Fibroblast of lung (primary cell): Measurements from ENCODE around the gene PPP1R7. TPM values are rescaled to one million over a fixed set of nuclear protein-coding genes. Genes with fewer than 3 reads are reported as not detected.

Experiments used
- DNase-seq, 2 donors: peaks; one replicate each; pipeline versions ENCODE4 v3.0.0 to v3.0.0-alpha.2; 2010; ENCODE audit warnings: low read depth in 2 of 2
- H2AFZ ChIP-seq: 2 replicates; pipeline ENCODE4 v1.5.1; 2012; ENCODE audit warnings: low read length, control low read depth, inconsistent platforms
- H3K27ac ChIP-seq: 2 replicates; pipeline ENCODE4 v1.5.1; 2011; ENCODE audit warnings: low read length, control low read depth; ENCODE audit not compliant: insufficient read depth
- H3K27me3 ChIP-seq: 2 replicates; pipeline ENCODE4 v1.5.1; 2011; ENCODE audit warnings: mild to moderate bottlenecking, low read length; ENCODE audit not compliant: control insufficient read depth, insufficient read depth
- H3K36me3 ChIP-seq: 2 replicates; pipeline ENCODE4 v1.5.1; 2011; ENCODE audit warnings: low read length; ENCODE audit not compliant: control insufficient read depth, insufficient read depth
- H3K4me1 ChIP-seq: 2 replicates; pipeline ENCODE4 v1.5.1; 2011; ENCODE audit warnings: low read length; ENCODE audit not compliant: control insufficient read depth, insufficient read depth; ENCODE audit errors: extremely low read depth
- H3K4me2 ChIP-seq: 2 replicates; pipeline ENCODE4 v1.5.1; 2011; ENCODE audit warnings: low read length, control low read depth; ENCODE audit not compliant: insufficient read depth; ENCODE audit errors: extremely low read depth
- H3K4me3 ChIP-seq, 4 experiments: fragments of 200-600 bp in 1 of 4; sonication (generic) in 1 of 4; replicated peaks in 1 of 4; 2 replicates each; pipeline ENCODE4 v1.5.1; 2011 to 2016; ENCODE audit warnings: low read length in 4 of 4, low read depth in 3 of 4, mild to moderate bottlenecking in 3 of 4, control low read depth in 2 of 4, inconsistent platforms in 1 of 4, mixed read lengths in 1 of 4; ENCODE audit not compliant: insufficient read depth in 1 of 4; ENCODE audit errors: control extremely low read depth in 1 of 4
- H3K79me2 ChIP-seq: 2 replicates; pipeline ENCODE4 v1.5.1; 2012; ENCODE audit warnings: mild to moderate bottlenecking, low read length, inconsistent platforms; ENCODE audit not compliant: control insufficient read depth, insufficient read depth
- H3K9ac ChIP-seq: 2 replicates; pipeline ENCODE4 v1.5.1; 2011; ENCODE audit warnings: mild to moderate bottlenecking, low read length, control low read depth; ENCODE audit not compliant: insufficient read depth
- H3K9me3 ChIP-seq: 2 replicates; pipeline ENCODE4 v1.5.1; 2012; ENCODE audit warnings: low read depth, low read length; ENCODE audit not compliant: control insufficient read depth, insufficient read depth
- H4K20me1 ChIP-seq: 2 replicates; pipeline ENCODE4 v1.5.1; 2011; ENCODE audit warnings: low read length; ENCODE audit not compliant: control insufficient read depth, insufficient read depth; ENCODE audit errors: extremely low read depth
- EZH2 ChIP-seq: IDR thresholded peaks from 2 replicates; pipeline ENCODE4 v1.5.1; 2012; ENCODE audit warnings: low read length, control low read depth, mild to moderate bottlenecking; ENCODE audit errors: missing control alignments
- polyA plus RNA-seq, 2 donors: library from polyadenylated mRNA; depleted of rRNA in 1 of 2; stranded (reverse) in 1 of 2; unstranded in 1 of 2; fragments of >200 nt; gene quantifications; 2 replicates each; pipeline ENCODE4 v1.2.1, GENCODE V29; 2011 to 2012; ENCODE audit warnings: missing spikeins in 1 of 2
- total RNA-seq: library from RNA; depleted of rRNA; stranded (reverse); fragments of >200 nt; gene quantifications from 2 replicates; pipeline ENCODE4 v1.2.1, GENCODE V29; 2014
- TF ChIP-seq, protein P1 (sequence below), 2 donors: IDR thresholded peaks in 1 of 2; conservative IDR thresholded peaks in 1 of 2; 1 replicate in 1 of 2; 2 replicates in 1 of 2; pipeline ENCODE4 v1.5.1; 2011 to 2012; ENCODE audit warnings: low read length in 2 of 2, control low read depth in 1 of 2, inconsistent platforms in 1 of 2, low read depth in 1 of 2, mild to moderate bottlenecking in 1 of 2

The PPP1R7 gene
- total and polyA plus RNA-seq, 2 donors (not counting 1 experiment from before 2014, with no cell fraction given) = 70.7 to 141 TPM

DNA sequence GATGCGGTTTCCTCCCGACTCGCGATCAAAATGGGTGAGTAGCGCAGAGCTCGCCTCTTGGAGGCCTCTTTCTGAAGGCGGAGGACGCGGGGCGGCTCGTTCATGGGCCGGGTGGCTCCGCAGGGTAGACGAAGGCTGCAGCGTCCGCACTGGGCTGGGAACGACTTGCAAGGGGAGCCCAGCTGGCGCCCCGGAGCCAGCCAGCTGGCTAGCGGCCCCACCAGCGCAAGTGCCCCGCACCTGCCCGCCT is 667 bp upstream of the PPP1R7 start:
- H3K9ac ChIP-seq = peak overlapping the region; percentile 11
- TF ChIP-seq EZH2 = no peak
- TF ChIP-seq, protein P1, sequence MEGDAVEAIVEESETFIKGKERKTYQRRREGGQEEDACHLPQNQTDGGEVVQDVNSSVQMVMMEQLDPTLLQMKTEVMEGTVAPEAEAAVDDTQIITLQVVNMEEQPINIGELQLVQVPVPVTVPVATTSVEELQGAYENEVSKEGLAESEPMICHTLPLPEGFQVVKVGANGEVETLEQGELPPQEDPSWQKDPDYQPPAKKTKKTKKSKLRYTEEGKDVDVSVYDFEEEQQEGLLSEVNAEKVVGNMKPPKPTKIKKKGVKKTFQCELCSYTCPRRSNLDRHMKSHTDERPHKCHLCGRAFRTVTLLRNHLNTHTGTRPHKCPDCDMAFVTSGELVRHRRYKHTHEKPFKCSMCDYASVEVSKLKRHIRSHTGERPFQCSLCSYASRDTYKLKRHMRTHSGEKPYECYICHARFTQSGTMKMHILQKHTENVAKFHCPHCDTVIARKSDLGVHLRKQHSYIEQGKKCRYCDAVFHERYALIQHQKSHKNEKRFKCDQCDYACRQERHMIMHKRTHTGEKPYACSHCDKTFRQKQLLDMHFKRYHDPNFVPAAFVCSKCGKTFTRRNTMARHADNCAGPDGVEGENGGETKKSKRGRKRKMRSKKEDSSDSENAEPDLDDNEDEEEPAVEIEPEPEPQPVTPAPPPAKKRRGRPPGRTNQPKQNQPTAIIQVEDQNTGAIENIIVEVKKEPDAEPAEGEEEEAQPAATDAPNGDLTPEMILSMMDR (conservative IDR thresholded peaks at IDR 0.05 in 1 of 2, IDR thresholded peaks at IDR 0.05 in 1 of 2; ENCODE audit: low read depth in 1 of 2, low read length in 2 of 2) = no peak
- H3K27me3 ChIP-seq = no peaks in the 10 kb centered on the region
- H3K36me3 ChIP-seq = peaks cover 2% of the 10 kb centered on the region
- peak overlapping the region; percentile 64 for H3K27ac ChIP-seq
- peak overlapping the region; percentile 67 to 90 (median 86) for H3K4me3 ChIP-seq
- H3K79me2 ChIP-seq = peaks cover 17% of the 10 kb centered on the region
- no peaks in the 10 kb centered on the region for H4K20me1 ChIP-seq
- no peaks in the 10 kb centered on the region for H3K9me3 ChIP-seq
- H3K4me2 ChIP-seq = peak overlapping the region; percentile 95
- H2AFZ ChIP-seq = peak overlapping the region; percentile 99
- H3K4me1 ChIP-seq = peaks cover 13% of the 10 kb centered on the region
- DNase-seq = no peak

DNA sequence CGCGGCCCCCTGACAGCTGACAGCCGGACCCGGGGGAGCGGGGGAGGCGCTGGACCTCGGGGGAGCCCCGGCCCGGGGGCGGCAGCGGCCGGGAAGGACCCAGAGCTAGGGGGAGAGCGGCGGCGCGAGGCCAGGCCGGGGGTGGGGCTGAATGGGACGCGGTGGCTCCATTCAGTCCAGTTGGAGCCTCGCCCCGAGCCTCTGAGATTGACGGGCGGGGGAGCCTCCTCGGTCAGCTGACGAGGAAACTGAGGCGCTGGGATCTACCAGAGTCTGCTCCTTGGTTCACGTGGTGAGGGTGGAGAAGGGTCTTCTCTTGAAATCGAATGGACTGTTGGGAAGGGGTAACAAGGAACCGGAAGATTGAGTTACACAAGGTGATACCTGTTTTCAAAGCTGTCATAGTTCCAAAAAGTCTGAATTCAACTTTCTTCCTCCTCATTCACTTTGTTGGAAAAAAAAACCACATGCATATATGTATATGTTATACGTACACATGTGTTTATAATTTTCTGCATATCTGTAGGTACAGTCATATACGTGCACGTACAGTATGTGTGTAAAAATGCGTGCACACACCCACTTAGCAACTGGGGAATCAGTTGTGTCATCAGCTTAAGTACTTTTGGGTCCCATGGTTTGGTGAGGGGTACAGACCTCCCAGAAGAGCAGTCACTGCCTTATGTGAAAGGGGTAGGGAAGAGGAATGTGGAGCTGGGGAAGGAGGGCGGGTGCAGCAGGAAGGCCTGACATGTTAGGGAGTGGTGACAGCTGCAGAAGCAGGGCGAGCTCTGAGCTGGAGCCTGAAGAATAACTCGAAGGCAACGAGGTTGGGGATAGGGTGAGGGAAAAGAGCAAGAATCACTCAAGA is 628 bp downstream of the PPP1R7 start:
- peak overlapping the region; percentile 91 for H3K27ac ChIP-seq
- peaks cover 17% of the 10 kb centered on the region for H3K79me2 ChIP-seq
- H4K20me1 ChIP-seq = no peaks in the 10 kb centered on the region
- peak overlapping the region; percentile 67 to 90 (median 88) for H3K4me3 ChIP-seq
- H3K4me1 ChIP-seq = peaks cover 13% of the 10 kb centered on the region
- H3K27me3 ChIP-seq = no peaks in the 10 kb centered on the region
- TF ChIP-seq, protein P1 (conservative IDR thresholded peaks at IDR 0.05 in 1 of 2, IDR thresholded peaks at IDR 0.05 in 1 of 2; ENCODE audit: low read depth in 1 of 2, low read length in 2 of 2) = no peak
- no peak for TF ChIP-seq EZH2
- no peaks in the 10 kb centered on the region for H3K9me3 ChIP-seq
- peak overlapping the region; percentile 99 for H3K4me2 ChIP-seq
- peak overlapping the region; percentile 76 for H3K9ac ChIP-seq
- DNase-seq = peak; percentile 9 to 20
- peak overlapping the region; percentile 39 for H2AFZ ChIP-seq
- H3K36me3 ChIP-seq = peaks cover 4% of the 10 kb centered on the region

DNA sequence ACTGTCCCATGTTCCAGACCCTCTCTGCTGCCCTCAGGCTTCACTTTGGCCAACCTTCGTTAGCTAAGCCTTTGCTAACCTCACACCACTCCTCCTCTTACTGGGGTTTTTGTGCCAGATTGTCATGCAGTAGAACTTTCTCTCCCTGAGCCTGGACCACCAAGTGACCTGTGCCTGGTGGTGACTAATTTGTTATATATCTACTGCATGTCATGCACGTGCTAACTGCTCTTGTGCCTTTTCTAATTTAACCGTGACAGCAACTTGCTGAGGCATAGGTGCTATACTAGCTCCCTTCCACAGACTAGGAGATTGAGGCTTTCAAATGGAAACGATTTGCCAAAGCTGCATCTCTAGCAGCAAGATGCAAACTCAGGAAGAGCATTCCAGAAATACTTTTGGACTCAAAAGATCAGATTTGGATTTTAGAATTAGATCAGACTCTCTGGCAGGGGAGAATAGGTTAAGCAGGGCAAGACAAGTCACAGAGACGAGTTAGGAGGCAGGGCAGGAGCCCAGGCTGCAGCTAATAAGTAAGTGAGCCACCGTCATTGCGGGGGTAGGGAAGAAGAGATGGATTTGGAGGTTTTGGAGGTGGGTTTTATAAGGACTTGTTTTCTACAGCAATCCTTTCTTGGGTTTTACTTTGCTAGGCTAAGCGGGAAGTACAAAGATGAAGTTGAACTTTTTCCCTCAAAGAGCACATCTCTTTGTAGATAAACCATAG is 1.8 kb downstream of the PPP1R7 start:
- H3K4me1 ChIP-seq = peaks cover 13% of the 10 kb centered on the region
- no peaks in the 10 kb centered on the region for H3K27me3 ChIP-seq
- peaks cover 4% of the 10 kb centered on the region for H3K36me3 ChIP-seq
- DNase-seq = peak in 1 of 2 donors; percentile 5
- H2AFZ ChIP-seq = no peak overlapping the region
- no peak for TF ChIP-seq EZH2
- TF ChIP-seq, protein P1 (conservative IDR thresholded peaks at IDR 0.05 in 1 of 2, IDR thresholded peaks at IDR 0.05 in 1 of 2; ENCODE audit: low read depth in 1 of 2, low read length in 2 of 2) = no peak
- peaks cover 17% of the 10 kb centered on the region for H3K79me2 ChIP-seq
- peak overlapping the region; percentile 91 for H3K27ac ChIP-seq
- peak overlapping the region in 1 of 4 experiments; percentile 90 for H3K4me3 ChIP-seq
- H3K9me3 ChIP-seq = no peaks in the 10 kb centered on the region
- H3K9ac ChIP-seq = no peak overlapping the region
- no peaks in the 10 kb centered on the region for H4K20me1 ChIP-seq
- H3K4me2 ChIP-seq = peak overlapping the region; percentile 99
